CD4-positive, alpha-beta T cell treated with Interleukin-17A for 1 hour (primary cell): ENCODE results near the gene TUBGCP6.
"Not testable (repeated sequence)": the region's sequence is repeated elsewhere in the genome, so short reads cannot be mapped to it uniquely, and the experiment has no call there.

Experiments
- DNase-seq: peaks from one replicate; pipeline ENCODE4 v3.0.0-alpha.2; 2020

TUBGCP6 gene

GRCh38 chr22:50280022-50280707, 35.3 kb upstream of the TUBGCP6 start:
- DNase-seq, result no peak

DNA sequence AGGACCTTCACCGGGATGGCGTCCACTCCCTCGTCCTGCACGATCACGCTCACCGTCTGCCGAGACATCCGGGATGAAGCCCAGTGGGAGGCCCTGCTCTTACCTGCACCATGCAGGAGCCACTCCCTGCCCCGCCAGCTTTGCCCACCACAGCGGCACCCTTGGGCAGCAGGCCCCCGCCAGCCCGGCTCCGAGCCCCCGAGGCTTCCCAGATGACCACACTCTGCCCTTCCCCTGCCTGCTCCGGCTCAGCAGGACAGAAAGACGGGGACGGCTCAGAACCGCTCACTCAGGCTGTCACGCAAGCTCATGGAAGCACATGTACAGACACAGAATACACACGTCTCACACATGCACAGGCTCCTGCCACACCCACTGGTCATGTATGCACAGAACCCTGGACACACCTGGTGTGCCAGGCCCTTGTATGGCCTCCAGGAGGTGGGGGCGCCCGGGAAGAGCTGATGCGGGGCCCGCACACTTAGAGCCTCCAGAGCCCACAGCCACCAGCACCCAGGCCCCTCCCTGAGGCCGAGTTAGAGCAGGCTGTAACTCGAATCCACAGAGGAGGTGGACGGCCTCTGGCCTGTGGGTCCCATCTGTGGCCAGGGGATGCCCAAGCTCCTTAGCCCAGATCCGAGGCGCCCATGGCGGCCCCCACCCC, 34.3 kb upstream of the TUBGCP6 start:
- DNase-seq, result no peak

- no peak for DNase-seq
These were observed 33.6 kb upstream of the TUBGCP6 start for GRCh38 chr22:50278461-50278860.

DNA sequence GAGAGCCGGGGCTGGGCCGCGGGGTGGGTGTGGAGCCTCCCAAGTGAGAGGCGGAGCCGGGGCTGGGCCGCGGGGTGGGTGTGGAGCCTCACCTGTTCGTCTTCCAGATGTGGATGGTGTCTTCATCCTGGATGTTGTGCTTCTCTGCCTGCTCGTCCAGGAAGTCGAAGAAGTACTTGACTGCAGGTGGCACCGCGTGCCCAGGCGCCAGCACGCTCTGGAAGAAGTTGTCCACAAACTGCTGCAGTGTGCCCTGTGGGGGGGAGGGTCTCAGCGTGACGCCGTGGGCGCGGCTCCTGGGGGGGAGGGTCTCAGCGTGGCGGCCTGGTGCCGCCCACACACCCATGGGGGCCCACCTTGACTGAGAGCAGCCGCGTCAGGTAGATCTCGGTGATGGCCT, 32.9 kb upstream of the TUBGCP6 start:
- no peak for DNase-seq

- DNase-seq, result peak; percentile 67
These were observed 31.3 kb upstream of the TUBGCP6 start for GRCh38 chr22:50276143-50276542.

- no peak for DNase-seq
These were observed 30.6 kb upstream of the TUBGCP6 start for GRCh38 chr22:50275181-50276055.

DNA sequence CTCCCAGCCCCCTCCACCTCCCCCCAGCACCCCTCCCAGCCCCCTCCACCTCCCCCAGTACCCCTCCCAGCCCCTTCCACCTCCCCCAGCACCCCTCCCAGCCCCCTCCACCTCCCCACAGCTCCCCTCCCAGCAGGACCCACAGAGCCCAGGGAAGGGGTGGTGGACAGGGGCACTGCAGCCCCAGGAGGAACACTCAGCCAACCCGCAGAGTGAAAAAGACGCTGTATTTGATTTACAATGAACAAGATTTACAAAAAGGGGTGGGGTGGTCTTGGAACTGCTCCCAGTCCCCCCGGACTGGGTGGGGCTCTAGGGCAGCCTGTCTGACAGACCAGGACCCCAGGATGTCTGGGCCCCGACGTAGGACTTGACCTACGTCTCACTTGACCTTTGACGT, 29.9 kb upstream of the TUBGCP6 start:
- DNase-seq, result no peak

GRCh38 chr22:50274311-50274710, 29.5 kb upstream of the TUBGCP6 start:
- DNase-seq, result peak; percentile 59

DNA sequence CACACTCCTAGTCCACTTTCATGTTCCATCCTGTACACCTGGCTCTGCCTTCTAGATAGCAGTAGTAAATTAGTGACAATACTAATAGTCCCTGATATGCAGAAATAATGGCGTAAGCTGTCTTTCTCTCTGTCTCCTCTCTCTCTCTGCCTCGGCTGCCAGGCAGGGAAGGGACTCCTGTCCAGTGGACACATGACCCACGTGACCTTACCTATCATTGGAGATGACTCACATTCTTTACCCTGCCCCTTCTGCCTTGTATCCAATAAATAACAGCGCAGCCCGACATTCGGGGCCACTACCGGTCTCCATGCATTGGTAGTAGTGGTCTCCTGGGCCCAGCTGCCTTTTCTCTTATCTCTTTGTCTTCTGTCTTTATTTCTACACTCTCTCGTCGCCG, 29.0 kb upstream of the TUBGCP6 start:
- DNase-seq, result not testable (repeated sequence)

DNA sequence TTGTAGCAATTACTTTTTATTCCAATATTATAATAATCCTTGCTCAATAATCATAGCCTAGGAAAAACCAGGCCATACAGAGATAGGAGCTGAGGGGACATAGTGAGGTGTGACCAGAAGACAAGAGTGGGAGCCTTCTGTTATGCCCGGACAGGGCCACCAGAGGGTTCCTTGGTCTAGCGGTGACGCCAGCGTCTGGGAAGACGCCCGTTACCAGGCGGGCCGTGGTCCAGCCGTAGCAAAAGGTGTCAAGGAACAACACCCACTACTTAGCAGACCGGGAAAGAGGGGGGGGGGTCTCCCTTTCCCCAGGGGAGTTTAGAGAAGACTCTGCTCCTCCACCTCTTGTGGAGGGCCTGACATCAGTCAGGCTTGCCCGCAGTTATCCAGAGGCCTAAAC, 28.5 kb upstream of the TUBGCP6 start:
- DNase-seq, result not testable (repeated sequence)

GRCh38 chr22:50272044-50272802, 27.4 kb upstream of the TUBGCP6 start:
- no peak for DNase-seq

DNA sequence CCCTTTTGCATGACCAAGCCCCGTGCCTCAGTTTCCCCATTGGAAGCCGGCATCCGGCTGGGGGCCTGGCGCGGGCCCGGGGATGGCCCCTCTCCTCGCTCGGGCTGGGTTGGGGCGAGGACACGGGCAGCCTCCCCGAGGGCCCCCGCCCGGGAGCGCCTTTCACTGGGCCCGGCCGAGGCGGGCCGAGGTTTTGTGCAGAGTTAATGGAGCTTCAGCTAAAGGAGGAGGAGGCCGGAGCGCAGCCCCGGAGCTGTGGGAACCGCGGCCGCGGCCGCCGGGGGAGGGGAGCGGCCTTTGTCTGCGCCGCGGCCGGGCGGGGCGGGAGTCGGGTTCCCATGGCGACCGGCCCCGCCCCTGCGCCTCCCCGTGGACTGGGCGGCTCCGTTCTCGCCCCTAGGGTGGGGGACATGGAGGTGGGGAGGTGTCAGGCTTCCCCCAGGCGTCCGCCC, 26.7 kb upstream of the TUBGCP6 start:
- DNase-seq, result peak; percentile 70

DNA sequence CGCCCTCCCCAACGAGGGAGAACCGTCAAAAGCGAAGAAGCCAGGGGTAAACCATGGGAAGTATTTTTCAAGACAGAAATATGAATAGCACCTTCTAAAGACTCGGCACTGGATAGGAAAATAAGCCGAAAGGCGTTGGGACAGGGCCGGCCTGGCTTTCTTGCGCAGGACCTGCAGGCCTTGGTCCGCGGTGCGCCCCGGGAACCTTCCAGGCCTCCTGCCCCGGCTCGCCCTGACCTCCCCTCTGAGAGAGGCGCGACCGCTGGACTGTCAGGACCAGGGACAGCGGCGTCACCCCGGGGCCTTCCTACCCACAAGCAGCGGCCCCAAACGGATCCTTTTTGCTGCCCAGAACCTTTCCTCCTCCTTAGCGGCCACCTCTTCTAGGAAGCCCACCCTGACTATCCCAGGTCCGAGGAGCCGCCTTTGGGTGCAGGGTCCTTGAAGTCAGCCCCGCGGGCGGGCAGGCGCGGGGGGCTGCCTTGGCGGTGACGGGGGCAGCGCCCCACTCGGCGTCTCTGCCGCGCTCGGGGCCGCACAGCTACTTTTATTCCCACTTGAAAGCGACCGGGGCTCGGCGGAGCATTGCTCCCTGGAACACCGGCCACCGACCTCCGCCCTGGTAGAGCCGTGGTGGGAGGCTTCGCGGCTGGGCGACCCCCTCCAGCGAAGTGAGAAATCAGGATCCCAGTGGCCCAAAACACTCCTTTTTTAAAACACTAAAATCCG, 26.0 kb upstream of the TUBGCP6 start:
- peak; percentile 72 for DNase-seq

- DNase-seq, result peak; percentile 86
These were observed 25.3 kb upstream of the TUBGCP6 start, which contains the start of gene MAPK11 for GRCh38 chr22:50269970-50270665. Gene MAPK11 (minus strand): TSS chr22:50270380. CDS start chr22:50270292, 88 bp downstream.

GRCh38 chr22:50269573-50269969, 24.7 kb upstream of the TUBGCP6 start:
- DNase-seq, result no peak

DNA sequence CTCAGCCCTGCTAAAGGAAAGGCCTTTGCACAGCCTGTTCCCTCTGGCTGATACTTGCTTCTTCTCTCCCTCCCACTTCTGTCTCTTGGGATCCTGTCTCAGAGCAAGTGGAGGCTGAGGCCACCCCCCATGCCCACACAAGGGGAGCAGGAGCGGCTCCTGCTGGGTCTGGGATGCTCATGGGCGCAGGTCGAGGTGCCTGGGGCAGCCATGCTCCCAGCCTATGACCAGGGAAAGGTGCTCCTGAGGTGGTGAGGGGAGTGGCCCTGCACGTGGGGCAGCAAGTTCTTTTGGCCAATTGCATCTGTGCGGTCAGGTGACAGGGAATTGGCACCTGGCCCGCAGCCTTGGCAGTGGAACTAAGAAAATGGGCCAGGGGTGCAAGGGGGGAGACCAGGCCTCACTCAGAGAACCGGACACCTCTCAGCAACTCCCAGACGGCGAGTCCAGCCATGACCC, 23.9 kb upstream of the TUBGCP6 start:
- no peak for DNase-seq

- DNase-seq, result peak; percentile 68
These were observed 23.0 kb upstream of the TUBGCP6 start for GRCh38 chr22:50267591-50268390.

GRCh38 chr22:50266994-50267393, 22.2 kb upstream of the TUBGCP6 start:
- DNase-seq, result no peak

- no peak for DNase-seq
These were observed 20.3 kb upstream of the TUBGCP6 start for GRCh38 chr22:50264946-50265669.
